Caco-2 (cell line): ENCODE results near the gene DENND10. TPM values are rescaled to one million over a fixed set of nuclear protein-coding genes. Genes with fewer than 3 reads are reported as not detected.
A peak's percentile ranks its signal among the peaks of the same experiment; 100 is the strongest.
"Not testable (repeated sequence)": the region's sequence is repeated elsewhere in the genome, so short reads cannot be mapped to it uniquely, and the experiment has no call there.

ENCODE experiments used
- BruUV-seq: library from RNA; stranded (reverse); fragments of 400-500 nt; replicated peaks from 2 replicates; lab custom pipeline; 2021; lab: Mats Ljungman, UMichigan
- CTCF ChIA-PET: fragments of 300-600 bp; sonication (Branson Sonifier 250); formaldehyde crosslinking; loops from one replicate; lab custom pipeline; 2022; ENCODE audit warnings: antibody characterized with exemption; lab: Charles Lee
- POLR2A ChIA-PET: fragments of 300-600 bp; sonication (Branson Sonifier 250); formaldehyde crosslinking; loops from one replicate; lab custom pipeline; 2022; ENCODE audit warnings: antibody characterized with exemption; lab: Charles Lee
- DNase-seq, 2 experiments: peaks; one replicate each; pipeline versions ENCODE4 v3.0.0 to v3.0.0-alpha.2; 2020 to 2022
- H3K27me3 ChIP-seq: replicated peaks from 2 replicates; pipeline ENCODE4 v1.6.0; 2011; ENCODE audit warnings: low read length; ENCODE audit not compliant: control insufficient read depth, insufficient read depth
- H3K36me3 ChIP-seq: 2 replicates; pipeline ENCODE4 v1.5.1; 2011; ENCODE audit warnings: low read length; ENCODE audit not compliant: control insufficient read depth, insufficient read depth
- H3K4me1 ChIP-seq: fragments of 250-450 bp; sonication (Bioruptor Pico); 2 replicates; pipeline ENCODE4 v1.5.1; 2020; ENCODE audit warnings: mild to moderate bottlenecking
- H3K4me3 ChIP-seq: 2 replicates; pipeline ENCODE4 v1.5.1; 2011; ENCODE audit warnings: low read depth, mild to moderate bottlenecking, control low read depth, low read length
- H3K9me3 ChIP-seq: fragments of 250-450 bp; sonication (Bioruptor Pico); 2 replicates; pipeline ENCODE4 v1.5.1; 2020; ENCODE audit warnings: mild to moderate bottlenecking, moderate library complexity
- H3K27ac Mint-ChIP-seq: one replicate; pipeline ENCODE4 v1.8.0; 2022; ENCODE audit warnings: mixed read lengths; ENCODE audit not compliant: unreplicated experiment
- H3K27me3 Mint-ChIP-seq: one replicate; pipeline ENCODE4 v1.8.0; 2022; ENCODE audit warnings: mixed read lengths; ENCODE audit not compliant: insufficient read depth, unreplicated experiment
- H3K36me3 Mint-ChIP-seq: one replicate; pipeline ENCODE4 v1.8.0; 2022; ENCODE audit warnings: mild to moderate bottlenecking, mixed read lengths; ENCODE audit not compliant: insufficient read depth, unreplicated experiment
- H3K4me1 Mint-ChIP-seq: one replicate; pipeline ENCODE4 v1.8.0; 2022; ENCODE audit warnings: low read depth, mixed read lengths; ENCODE audit not compliant: unreplicated experiment
- H3K4me3 Mint-ChIP-seq: one replicate; pipeline ENCODE4 v1.8.0; 2022; ENCODE audit warnings: mild to moderate bottlenecking, moderate library complexity, mixed read lengths; ENCODE audit not compliant: unreplicated experiment
- H3K9me3 Mint-ChIP-seq: one replicate; pipeline ENCODE4 v1.8.0; 2022; ENCODE audit warnings: mixed read lengths; ENCODE audit not compliant: unreplicated experiment
- CTCF ChIP-seq, 2 experiments: fragments of 200-600 bp in 1 of 2; IDR thresholded peaks; 1 replicate in 1 of 2; 2 replicates in 1 of 2; pipeline versions ENCODE4 v1.5.1 to v1.8.0; 2011 to 2022; ENCODE audit warnings: antibody characterized with exemption in 1 of 2, control low read depth in 1 of 2, inconsistent platforms in 1 of 2, low read depth in 1 of 2, low read length in 1 of 2, mild to moderate bottlenecking in 1 of 2, moderate library complexity in 1 of 2; ENCODE audit not compliant: insufficient read depth in 1 of 2, severe bottlenecking in 1 of 2, unreplicated experiment in 1 of 2
- intact Hi-C: fragments of 100-400 bp; cut with micrococcal nuclease; formaldehyde crosslinking; loops from one replicate; pipeline ENCODE4 v1.10.0; 2022; ENCODE audit not compliant: unreplicated experiment
- total RNA-seq: library from RNA; stranded (reverse); gene quantifications from 2 replicates; pipeline ENCODE4 v1.2.3, GENCODE V29; 2022

DENND10 gene
- total RNA-seq, 1 experiment from 2014 or later, result 80.8 TPM

- peak within 1 kb of the TSS; percentile 99 for H3K4me3 Mint-ChIP-seq
- peaks cover 7% of the 10 kb centered on the region for H3K4me1 Mint-ChIP-seq
- peak within 1 kb of the TSS; percentile 59 for H3K4me3 ChIP-seq
- intact Hi-C loops, result loop anchor here (2.0 kb wide), 1 partner anchor 14 kb away; the partner anchor contains the start of gene SFXN4
- no peaks in the 10 kb centered on the region for H3K9me3 ChIP-seq
- H3K27me3 Mint-ChIP-seq, result no peaks in the 10 kb centered on the region
- H3K27me3 ChIP-seq, result no peaks in the 10 kb centered on the region
- H3K36me3 ChIP-seq, result peaks cover 1% of the 10 kb centered on the region; the same call in 1 of the 2 replicates
- peak within 1 kb of the TSS; percentile 99 for H3K27ac Mint-ChIP-seq
- H3K4me1 ChIP-seq, result peaks cover 12% of the 10 kb centered on the region
- peak in 1 of 2 experiments; percentile 14 for TF ChIP-seq CTCF (IDR thresholded peaks at IDR 0.05; ENCODE audit: insufficient read depth in 1 of 2, low read depth in 1 of 2, low read length in 1 of 2, severe bottlenecking in 1 of 2, unreplicated experiment in 1 of 2)
- H3K9me3 Mint-ChIP-seq, result no peaks in the 10 kb centered on the region
- ChIA-PET CTCF (no interaction called here), POLR2A (interaction anchor here (0.6 kb wide), 1 partner anchor 28 kb away, joined by 3 read pairs; no protein-coding TSS in a partner anchor)
- peak; percentile 95 to 97 for DNase-seq
- BruUV-seq, result TSS peak; percentile 77
- peaks cover 33% of the 10 kb centered on the region for H3K36me3 Mint-ChIP-seq
Measured at GRCh38 chr10:119178372-119179119, 74.6 kb downstream of the DENND10 start, which contains the start of gene PRDX3. PRDX3 (minus strand) TSS chr10:119178812; CDS start chr10:119178790, 22 bp downstream.

- H3K9me3 Mint-ChIP-seq, intact Hi-C loops, H3K36me3 ChIP-seq, BruUV-seq, H3K4me3 ChIP-seq, CTCF ChIA-PET, H3K27ac Mint-ChIP-seq, H3K27me3 Mint-ChIP-seq, H3K4me3 Mint-ChIP-seq, H3K27me3 ChIP-seq, DNase-seq, H3K4me1 Mint-ChIP-seq, H3K9me3 ChIP-seq: not testable (repeated sequence)
- peaks cover 13% of the 10 kb centered on the region; the same call in 1 of the 2 replicates for H3K4me1 ChIP-seq
- POLR2A ChIA-PET, result interaction anchor here (1.0 kb wide), 1 partner anchor 16 kb away, joined by 3 read pairs; no protein-coding TSS in a partner anchor
- H3K36me3 Mint-ChIP-seq, result peaks cover 22% of the 10 kb centered on the region
Measured at GRCh38 chr10:119180850-119181400, 77.0 kb downstream of the DENND10 start.

GRCh38 chr10:119183664-119184412 lies 79.9 kb downstream of the DENND10 start:
- no peaks in the 10 kb centered on the region for H3K9me3 ChIP-seq
- H3K27me3 ChIP-seq, result no peaks in the 10 kb centered on the region
- no peak overlapping the region for H3K27ac Mint-ChIP-seq
- no TSS peak for BruUV-seq
- ChIA-PET CTCF (interaction anchor here (0.7 to 1.3 kb wide), 2 partner anchors 15 to 302 kb away, joined by 5 read pairs; no protein-coding TSS in a partner anchor), POLR2A (no interaction called here)
- no peaks in the 10 kb centered on the region for H3K27me3 Mint-ChIP-seq
- H3K4me3 Mint-ChIP-seq, result no peak overlapping the region
- DNase-seq, result no peak
- intact Hi-C loops, result no loop called here
- no peaks in the 10 kb centered on the region for H3K36me3 Mint-ChIP-seq
- no peak for TF ChIP-seq CTCF (IDR thresholded peaks at IDR 0.05; ENCODE audit: insufficient read depth in 1 of 2, low read depth in 1 of 2, low read length in 1 of 2, severe bottlenecking in 1 of 2, unreplicated experiment in 1 of 2)
- no peaks in the 10 kb centered on the region for H3K9me3 Mint-ChIP-seq
- H3K4me1 ChIP-seq, result peaks cover 13% of the 10 kb centered on the region; the same call in 1 of the 2 replicates
- H3K36me3 ChIP-seq, result no peaks in the 10 kb centered on the region
- H3K4me1 Mint-ChIP-seq, result no peaks in the 10 kb centered on the region
- H3K4me3 ChIP-seq, result no peak overlapping the region

Other genes with a start within 250 kb of the DENND10 start
- 4.6 and 5.9 TPM in 2 replicates for gene NANOS1, start 74.4 kb upstream of the DENND10 start, total RNA-seq
- gene EIF3A, start 23.3 kb upstream of the DENND10 start, total RNA-seq, result 146 and 150 TPM in 2 replicates
- 45.3 and 45.9 TPM in 2 replicates for gene SFXN4, start 61.6 kb downstream of the DENND10 start, total RNA-seq
- 213 and 216 TPM in 2 replicates for gene PRDX3, start 74.7 kb downstream of the DENND10 start, total RNA-seq
- gene GRK5, start 103.5 kb downstream of the DENND10 start, total RNA-seq, result 7.7 and 8.9 TPM in 2 replicates